ENCODE measurements around the gene MACROH2A2.

MACROH2A2 gene

DNA sequence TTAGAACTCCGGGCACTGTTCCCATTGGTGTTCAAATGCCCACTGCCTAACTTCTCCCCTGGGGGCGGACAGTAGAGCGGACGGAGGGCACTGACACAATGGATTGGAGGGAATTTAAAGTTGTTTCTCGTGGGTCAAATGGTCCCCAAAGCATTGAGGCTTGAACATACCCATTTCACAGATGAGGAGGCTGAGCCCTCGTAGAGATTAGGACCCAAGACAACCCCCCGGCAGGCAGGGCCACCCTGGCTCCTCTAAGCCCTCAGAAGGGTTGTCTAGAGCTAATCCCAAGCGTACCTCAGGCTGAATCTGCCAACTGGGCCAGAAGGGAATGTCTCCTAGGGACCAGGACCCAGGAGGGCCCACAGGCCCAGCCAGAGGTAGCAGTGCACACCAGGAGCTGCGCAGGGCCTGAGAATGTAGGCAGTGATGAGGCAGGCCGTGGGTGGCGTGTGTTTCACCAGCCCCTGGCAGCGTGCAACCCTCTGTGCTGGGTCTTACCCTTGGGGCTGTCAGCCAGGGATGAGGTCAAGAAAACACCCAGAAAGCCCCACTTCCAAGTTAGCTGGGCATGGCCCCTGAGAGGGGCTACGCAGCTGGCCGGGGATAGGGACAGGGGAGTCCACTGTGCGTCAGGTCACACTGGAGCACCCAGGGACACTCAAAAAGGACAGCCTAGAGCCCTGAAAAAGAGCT lies 74.2 kb downstream of the MACROH2A2 start:
- H3K4me3 ChIP-seq (ENCODE audit: low read length) = no peak overlapping the region
- no peak for TF ChIP-seq CTCF (conservative IDR thresholded peaks at IDR 0.05; ENCODE audit: low read length)
- no peak for DNase-seq (ENCODE audit: low read depth)

- peak; percentile 94 for DNase-seq (ENCODE audit: low read depth)
- TF ChIP-seq CTCF (conservative IDR thresholded peaks at IDR 0.05; ENCODE audit: low read length) = no peak
- peak overlapping the region; percentile 79 for H3K4me3 ChIP-seq (ENCODE audit: low read length)
Measured at GRCh38 chr10:70130878-70131559, 78.4 kb downstream of the MACROH2A2 start.

GRCh38 chr10:70131560-70131937 lies 78.9 kb downstream of the MACROH2A2 start:
- H3K4me3 ChIP-seq (ENCODE audit: low read length) = peak overlapping the region; percentile 79
- TF ChIP-seq CTCF (conservative IDR thresholded peaks at IDR 0.05; ENCODE audit: low read length) = no peak
- DNase-seq (ENCODE audit: low read depth) = no peak

DNA sequence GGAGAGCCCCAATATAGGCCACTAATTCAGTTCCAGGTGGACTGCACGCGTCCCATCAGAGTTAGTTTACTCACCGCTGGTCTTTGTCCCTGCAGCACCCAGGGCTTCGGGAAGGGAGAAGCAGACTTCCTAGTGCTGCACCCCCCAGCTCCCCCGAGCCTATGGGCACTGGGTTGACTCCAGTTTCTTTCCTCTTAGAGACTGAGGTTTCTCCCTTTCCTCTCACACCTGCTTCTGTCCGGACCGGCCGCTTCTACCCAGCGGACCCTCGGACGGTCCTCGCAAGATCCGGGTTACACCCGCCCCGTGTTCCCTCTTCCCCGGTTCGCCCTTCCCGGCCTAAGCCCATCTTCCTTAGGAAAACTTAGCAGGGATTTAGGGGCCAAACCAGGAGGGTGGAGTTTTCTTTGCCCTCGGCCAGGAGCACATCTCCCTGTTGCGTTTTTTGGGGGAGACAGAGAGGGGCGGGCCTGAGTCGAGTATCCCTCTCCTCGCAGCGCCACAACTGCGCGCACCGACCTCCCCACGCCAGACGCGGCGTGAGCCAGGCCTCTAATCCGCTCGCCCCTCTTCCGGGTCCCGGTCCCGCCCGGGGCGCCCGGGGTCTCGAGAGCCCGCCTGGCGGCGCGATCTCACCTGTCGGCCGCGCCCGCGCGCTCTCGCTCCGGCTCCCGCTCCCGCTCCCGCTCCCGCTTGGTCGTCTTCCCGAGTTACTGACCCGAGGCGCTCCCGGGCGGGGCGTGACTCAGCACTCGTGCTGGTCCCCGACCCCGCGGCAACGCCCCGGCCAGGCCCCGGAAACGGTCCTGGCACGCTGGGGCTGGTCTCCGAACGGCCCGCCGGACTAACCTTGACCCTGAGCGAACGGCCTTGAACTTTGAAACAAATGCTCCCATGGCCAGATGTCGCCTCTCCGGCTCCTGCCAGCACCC lies 79.7 kb downstream of the MACROH2A2 start, which contains the start of gene AIFM2:
TSS of gene AIFM2 (minus strand) at position 728 of the 932 bp plus-strand sequence. CDS start 8,741 bp downstream, outside the sequence.
- H3K4me3 ChIP-seq (ENCODE audit: low read length) = peak within 1 kb of the TSS; percentile 79
- TF ChIP-seq CTCF (conservative IDR thresholded peaks at IDR 0.05; ENCODE audit: low read length) = no peak
- DNase-seq (ENCODE audit: low read depth) = peak; percentile 74

- H3K4me3 ChIP-seq (ENCODE audit: low read length) = no peak overlapping the region
- DNase-seq (ENCODE audit: low read depth) = no peak
- TF ChIP-seq CTCF (conservative IDR thresholded peaks at IDR 0.05; ENCODE audit: low read length) = no peak
Measured at GRCh38 chr10:70135046-70135445, 82.4 kb downstream of the MACROH2A2 start.

DNA sequence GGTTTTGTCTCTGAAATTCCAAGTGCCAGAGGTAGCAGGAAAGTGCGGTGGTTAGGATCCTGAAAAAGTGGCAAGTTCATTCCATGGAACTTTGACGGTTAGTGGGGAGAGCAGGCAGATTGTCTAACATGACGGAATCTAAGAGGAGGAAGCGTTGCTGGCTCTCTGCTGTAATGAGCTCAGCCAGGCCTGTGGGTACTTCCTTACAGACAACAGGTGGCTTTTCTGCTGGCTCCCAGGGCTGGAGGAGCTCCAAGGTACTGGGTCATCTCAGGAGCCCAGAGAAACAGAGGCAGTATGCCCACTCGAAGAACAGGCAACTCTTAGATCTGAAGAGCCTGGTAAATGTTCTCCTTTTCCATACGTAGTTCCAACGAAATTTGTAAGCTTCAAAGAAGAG lies 83.0 kb downstream of the MACROH2A2 start:
- H3K4me3 ChIP-seq (ENCODE audit: low read length) = no peak overlapping the region
- no peak for TF ChIP-seq CTCF (conservative IDR thresholded peaks at IDR 0.05; ENCODE audit: low read length)
- DNase-seq (ENCODE audit: low read depth) = no peak
